ENCODE data around the gene TBL3. TPM values are rescaled to one million over a fixed set of nuclear protein-coding genes. Genes with fewer than 3 reads are reported as not detected.

TBL3 gene
- total RNA-seq, 1 donor from 2014 or later, result 26.8 TPM

GRCh38 chr16:2002406-2003230, 30.8 kb downstream of the TBL3 start:
- Mint-ChIP-seq H3K27ac (ENCODE audit: unreplicated experiment) (peak overlapping the region; percentile 39), H3K9me3 (ENCODE audit: unreplicated experiment) (peaks cover 8% of the 10 kb centered on the region), H3K4me1 (ENCODE audit: low read depth, unreplicated experiment) (peaks cover 13% of the 10 kb centered on the region), H3K27me3 (ENCODE audit: unreplicated experiment) (peaks cover 11% of the 10 kb centered on the region), H3K36me3 (ENCODE audit: unreplicated experiment) (peaks cover 1% of the 10 kb centered on the region), H3K4me3 (ENCODE audit: unreplicated experiment) (no peak overlapping the region)
- no peak for DNase-seq
- TF ChIP-seq CTCF (IDR thresholded peaks at IDR 0.05; ENCODE audit: partially characterized antibody, unreplicated experiment), result no peak

DNA sequence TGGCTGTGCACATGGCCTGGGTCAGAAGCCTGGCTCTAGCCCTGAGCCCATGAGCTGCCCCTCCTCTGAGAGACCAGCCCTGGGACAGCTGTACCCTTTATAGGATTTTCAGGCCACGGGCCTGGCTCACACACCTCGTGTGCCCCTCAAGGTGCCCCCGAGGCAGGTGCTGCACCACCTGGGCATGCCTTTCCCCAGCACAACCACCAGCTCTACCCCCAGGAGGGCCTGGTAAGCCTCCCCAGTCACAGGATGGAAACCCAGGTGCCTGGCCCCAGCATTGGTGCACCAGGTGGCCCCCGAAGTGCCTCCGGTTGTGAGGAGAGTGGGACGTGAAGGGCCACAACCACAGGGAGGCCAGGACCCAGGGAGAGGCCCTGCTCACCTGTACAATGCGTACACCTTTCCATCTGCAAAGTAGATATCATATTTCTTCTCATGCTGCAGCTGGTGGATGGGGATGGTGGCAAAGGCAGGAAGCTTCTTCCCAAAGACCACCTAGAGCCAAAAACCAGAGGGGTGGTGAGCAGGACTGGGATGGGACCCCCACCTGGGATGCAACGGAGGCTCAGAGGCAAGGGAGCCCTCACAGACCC, 31.5 kb downstream of the TBL3 start:
- Mint-ChIP-seq H3K4me1 (ENCODE audit: low read depth, unreplicated experiment) (peaks cover 17% of the 10 kb centered on the region), H3K4me3 (ENCODE audit: unreplicated experiment) (peak overlapping the region; percentile 46), H3K9me3 (ENCODE audit: unreplicated experiment) (peaks cover 10% of the 10 kb centered on the region), H3K36me3 (ENCODE audit: unreplicated experiment) (peaks cover 4% of the 10 kb centered on the region), H3K27ac (ENCODE audit: unreplicated experiment) (no peak overlapping the region), H3K27me3 (ENCODE audit: unreplicated experiment) (peaks cover 13% of the 10 kb centered on the region)
- no peak for DNase-seq
- TF ChIP-seq CTCF (IDR thresholded peaks at IDR 0.05; ENCODE audit: partially characterized antibody, unreplicated experiment), result no peak

DNA sequence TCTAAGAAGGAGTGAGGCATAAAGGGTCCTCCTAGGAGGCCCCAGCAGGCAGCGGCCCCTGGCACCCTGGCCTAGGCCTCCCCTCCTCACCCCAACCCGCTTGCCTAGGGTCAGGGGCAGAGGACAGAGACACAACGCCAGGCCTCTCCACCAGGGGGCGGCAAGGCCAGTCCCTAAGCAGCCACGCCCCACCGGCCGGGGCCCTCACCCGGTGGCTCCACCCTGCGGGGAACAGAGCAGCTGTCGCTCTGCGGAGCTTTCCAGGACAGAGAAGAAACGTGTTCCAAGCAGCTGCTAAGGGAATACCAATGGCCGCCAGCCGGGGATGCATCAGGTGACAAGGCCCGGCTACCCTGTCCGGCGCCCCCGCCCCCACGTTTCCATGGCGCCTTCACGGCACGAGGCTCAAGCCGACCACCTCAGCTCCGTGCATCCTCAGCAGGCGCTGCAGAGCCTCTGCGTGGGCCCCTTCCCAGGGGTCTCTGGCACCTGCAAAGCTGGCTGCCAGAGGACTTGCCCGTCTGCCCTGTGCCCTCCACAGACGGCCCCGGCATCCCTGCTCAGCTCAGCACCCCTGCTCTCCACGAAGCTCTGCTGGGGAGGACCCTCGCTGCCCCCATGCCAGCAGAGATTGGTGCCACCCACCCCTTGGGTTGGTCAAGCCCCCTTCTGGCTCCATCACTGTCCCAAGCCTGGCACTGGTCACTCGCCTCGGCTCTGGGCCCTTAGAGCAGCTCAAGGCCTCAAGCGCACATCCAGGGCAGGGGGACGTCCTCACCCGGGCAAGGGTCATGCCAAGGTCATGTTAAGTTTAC, 32.2 kb downstream of the TBL3 start:
- H3K9me3 Mint-ChIP-seq (ENCODE audit: unreplicated experiment), result peaks cover 15% of the 10 kb centered on the region
- H3K36me3 Mint-ChIP-seq (ENCODE audit: unreplicated experiment), result peaks cover 4% of the 10 kb centered on the region
- peak; percentile 98 for DNase-seq
- H3K4me1 Mint-ChIP-seq (ENCODE audit: low read depth, unreplicated experiment), result peaks cover 20% of the 10 kb centered on the region
- H3K27ac Mint-ChIP-seq (ENCODE audit: unreplicated experiment), result peak overlapping the region; percentile 84
- peak; percentile 97 for TF ChIP-seq CTCF (IDR thresholded peaks at IDR 0.05; ENCODE audit: partially characterized antibody, unreplicated experiment)
- H3K4me3 Mint-ChIP-seq (ENCODE audit: unreplicated experiment), result no peak overlapping the region
- peaks cover 15% of the 10 kb centered on the region for H3K27me3 Mint-ChIP-seq (ENCODE audit: unreplicated experiment)

DNA sequence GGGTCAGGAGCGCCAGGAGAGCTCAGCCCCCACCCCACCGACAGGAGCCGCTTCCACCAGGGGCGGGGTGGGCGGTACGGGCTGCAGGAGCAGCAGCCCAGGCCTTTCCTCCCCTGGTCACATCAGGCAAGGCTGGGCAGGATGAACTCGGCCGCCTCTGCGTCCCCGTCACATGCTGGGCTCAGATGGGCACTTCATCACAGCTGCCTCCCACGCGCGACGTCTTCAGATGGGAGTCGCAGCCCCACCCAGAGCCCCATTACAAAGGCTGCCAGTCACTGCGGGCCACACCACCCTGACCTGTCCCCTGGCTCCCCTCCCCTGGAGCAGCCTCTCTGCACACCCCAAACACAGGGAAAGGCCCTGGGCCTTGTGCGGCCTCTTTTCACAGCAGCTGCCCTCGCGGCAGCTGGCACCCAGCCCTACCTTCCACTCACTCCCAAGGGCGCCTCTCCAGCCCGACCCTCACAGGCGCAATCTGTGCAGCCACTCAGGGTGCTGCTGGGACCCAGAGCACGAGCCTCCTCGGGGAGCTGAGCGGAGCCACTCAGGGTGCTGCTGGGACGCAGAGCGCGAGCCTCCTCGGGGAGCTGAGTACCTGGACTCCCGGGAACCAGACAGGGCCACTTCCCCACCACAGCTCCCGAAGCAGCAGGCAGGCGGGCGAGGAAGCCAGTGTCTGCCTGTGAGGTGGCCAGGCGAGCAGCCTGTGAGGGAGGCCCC, 33.1 kb downstream of the TBL3 start:
- peaks cover 15% of the 10 kb centered on the region for H3K27me3 Mint-ChIP-seq (ENCODE audit: unreplicated experiment)
- peaks cover 4% of the 10 kb centered on the region for H3K36me3 Mint-ChIP-seq (ENCODE audit: unreplicated experiment)
- peaks cover 20% of the 10 kb centered on the region for H3K4me1 Mint-ChIP-seq (ENCODE audit: low read depth, unreplicated experiment)
- H3K4me3 Mint-ChIP-seq (ENCODE audit: unreplicated experiment), result peak overlapping the region; percentile 71
- TF ChIP-seq CTCF (IDR thresholded peaks at IDR 0.05; ENCODE audit: partially characterized antibody, unreplicated experiment), result no peak
- peaks cover 15% of the 10 kb centered on the region for H3K9me3 Mint-ChIP-seq (ENCODE audit: unreplicated experiment)
- DNase-seq, result no peak
- H3K27ac Mint-ChIP-seq (ENCODE audit: unreplicated experiment), result peak overlapping the region; percentile 84
